Hepatocyte (in vitro differentiated cells): Measurements from ENCODE around the gene KANK4.

Source experiments
- EZH2 ChIP-seq: fragments of 200-600 bp; sonication (generic); IDR thresholded peaks from 2 replicates; pipeline ENCODE4 v1.6.1; 2016; ENCODE audit warnings: antibody characterized with exemption, mild to moderate bottlenecking, borderline replicate concordance
- EZH2phosphoT487 ChIP-seq: fragments of 200-600 bp; sonication (generic); IDR thresholded peaks from one replicate; pipeline ENCODE4 v1.6.1; 2018; ENCODE audit warnings: antibody characterized with exemption, mild to moderate bottlenecking, low read depth, moderate library complexity; ENCODE audit not compliant: unreplicated experiment, severe bottlenecking
- TF ChIP-seq, protein P1 (sequence below): fragments of 200-600 bp; sonication (generic); IDR thresholded peaks from 2 replicates; pipeline ENCODE4 v1.5.1; 2016; ENCODE audit warnings: antibody characterized with exemption, mild to moderate bottlenecking; ENCODE audit not compliant: poor library complexity

DNA sequence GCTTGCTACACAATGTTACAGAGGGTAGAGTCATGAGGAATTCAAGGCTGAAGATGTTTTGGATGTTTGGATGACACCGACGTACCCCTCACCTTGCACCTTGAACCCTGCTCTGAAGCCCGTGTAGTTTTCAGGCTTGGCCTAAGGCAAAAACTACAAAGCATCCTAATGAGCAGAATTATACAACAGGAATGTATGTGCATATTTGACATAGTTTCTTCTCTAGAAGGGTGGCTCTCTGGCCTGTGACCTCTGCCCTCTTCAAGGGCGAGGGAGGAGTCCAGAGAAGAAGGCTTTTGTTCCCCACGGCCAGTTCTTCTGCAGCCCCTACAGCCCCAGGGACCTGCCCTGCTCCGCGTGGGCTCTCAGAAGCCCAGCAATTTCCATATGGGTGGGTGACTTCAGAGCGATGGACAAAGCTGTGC lies 81.3 kb downstream of the KANK4 start:
- TF ChIP-seq, protein P1, sequence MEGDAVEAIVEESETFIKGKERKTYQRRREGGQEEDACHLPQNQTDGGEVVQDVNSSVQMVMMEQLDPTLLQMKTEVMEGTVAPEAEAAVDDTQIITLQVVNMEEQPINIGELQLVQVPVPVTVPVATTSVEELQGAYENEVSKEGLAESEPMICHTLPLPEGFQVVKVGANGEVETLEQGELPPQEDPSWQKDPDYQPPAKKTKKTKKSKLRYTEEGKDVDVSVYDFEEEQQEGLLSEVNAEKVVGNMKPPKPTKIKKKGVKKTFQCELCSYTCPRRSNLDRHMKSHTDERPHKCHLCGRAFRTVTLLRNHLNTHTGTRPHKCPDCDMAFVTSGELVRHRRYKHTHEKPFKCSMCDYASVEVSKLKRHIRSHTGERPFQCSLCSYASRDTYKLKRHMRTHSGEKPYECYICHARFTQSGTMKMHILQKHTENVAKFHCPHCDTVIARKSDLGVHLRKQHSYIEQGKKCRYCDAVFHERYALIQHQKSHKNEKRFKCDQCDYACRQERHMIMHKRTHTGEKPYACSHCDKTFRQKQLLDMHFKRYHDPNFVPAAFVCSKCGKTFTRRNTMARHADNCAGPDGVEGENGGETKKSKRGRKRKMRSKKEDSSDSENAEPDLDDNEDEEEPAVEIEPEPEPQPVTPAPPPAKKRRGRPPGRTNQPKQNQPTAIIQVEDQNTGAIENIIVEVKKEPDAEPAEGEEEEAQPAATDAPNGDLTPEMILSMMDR, result no peak
- TF ChIP-seq EZH2, result no peak
- no peak for TF ChIP-seq EZH2phosphoT487
